ENCODE results near the gene GOLPH3L. TPM values are rescaled to one million over a fixed set of nuclear protein-coding genes. Genes with fewer than 3 reads are reported as not detected.
"Not testable (repeated sequence)": the region's sequence is repeated elsewhere in the genome, so short reads cannot be mapped to it uniquely, and the experiment has no call there.

The GOLPH3L gene
- total RNA-seq, 1 donor: 30.1 TPM

DNA sequence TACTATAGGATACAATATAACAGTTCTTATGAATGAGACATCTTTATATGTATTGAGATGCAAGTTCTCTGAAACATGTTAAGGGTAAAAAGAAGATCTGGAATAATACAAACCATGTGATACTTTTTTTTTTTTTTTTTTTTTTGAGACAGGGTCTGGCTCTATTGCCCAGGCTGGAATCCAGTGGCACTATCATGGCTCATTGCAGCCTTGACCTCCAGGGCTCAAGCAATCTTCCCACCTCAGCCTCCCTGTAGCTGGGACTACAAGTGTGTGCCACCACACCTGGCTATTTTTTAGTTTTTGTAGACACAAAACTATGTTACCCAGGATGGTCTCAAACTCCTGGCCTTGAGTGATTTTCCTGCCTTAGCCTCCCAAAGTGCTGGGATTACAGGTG, 95.4 kb downstream of the GOLPH3L start:
- no peak for TF ChIP-seq CTCF (IDR thresholded peaks at IDR 0.05; ENCODE audit: insufficient read depth, low read length)
- no peak for DNase-seq (ENCODE audit: low read depth)
- no peak overlapping the region for H3K4me3 ChIP-seq (ENCODE audit: low read depth, low read length)

DNA sequence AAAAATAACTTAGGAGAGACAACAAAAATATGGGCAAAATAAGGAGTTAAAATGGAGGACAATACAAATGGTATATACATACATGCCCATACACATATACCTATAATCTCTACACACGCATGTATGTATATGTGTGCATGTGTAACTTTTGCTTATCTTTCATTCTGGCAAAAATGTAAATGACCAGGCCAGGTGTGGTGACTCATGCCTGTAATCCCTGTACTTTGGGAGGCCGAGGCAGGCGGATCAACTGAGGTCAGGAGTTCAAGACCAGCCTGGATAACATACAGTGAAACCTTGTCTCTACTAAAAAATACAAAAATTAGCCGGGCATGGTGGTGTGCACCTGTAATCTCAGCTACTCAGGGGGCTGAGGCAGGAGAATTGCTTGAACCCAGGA, 98.6 kb downstream of the GOLPH3L start:
- H3K4me3 ChIP-seq (ENCODE audit: low read depth, low read length); DNase-seq (ENCODE audit: low read depth): not testable (repeated sequence)

GRCh38 chr1:150596976-150597375, 100.0 kb downstream of the GOLPH3L start:
- no peak overlapping the region for H3K4me3 ChIP-seq (ENCODE audit: low read depth, low read length)
- DNase-seq (ENCODE audit: low read depth): no peak
- TF ChIP-seq CTCF (IDR thresholded peaks at IDR 0.05; ENCODE audit: insufficient read depth, low read length): no peak

Small RNA genes within 50 kb of the gene (small RNA-seq; reads per million reads assigned to genes)
- gene RF00015: not detected
- gene RF00561: not detected
- not detected for gene RNU6-1042P

Other genes with a start within 250 kb of the GOLPH3L start
- 9.8 and 15.9 TPM in 2 replicates for gene TARS2, start 209.7 kb downstream of the GOLPH3L start, total RNA-seq (ENCODE audit: low replicate concordance)
- 8.0 and 45.2 TPM in 2 replicates for gene ECM1, start 189.0 kb downstream of the GOLPH3L start, total RNA-seq (ENCODE audit: low replicate concordance)
- gene FALEC, start 181.4 kb downstream of the GOLPH3L start, total RNA-seq (ENCODE audit: low replicate concordance): not detected in 2 replicates
- 11.9 and 13.0 TPM in 2 replicates for gene ADAMTSL4, start 147.7 kb downstream of the GOLPH3L start, total RNA-seq (ENCODE audit: low replicate concordance)
- gene MCL1, start 117.5 kb downstream of the GOLPH3L start, total RNA-seq (ENCODE audit: low replicate concordance): 130 and 212 TPM in 2 replicates
- 82.1 and 156 TPM in 2 replicates for gene ENSA, start 67.5 kb downstream of the GOLPH3L start, total RNA-seq (ENCODE audit: low replicate concordance)
- not detected in 2 replicates for gene HORMAD1, start 23.7 kb upstream of the GOLPH3L start, total RNA-seq (ENCODE audit: low replicate concordance)
- 2.3 and 31.6 TPM in 2 replicates for gene CTSS, start 68.6 kb upstream of the GOLPH3L start, total RNA-seq (ENCODE audit: low replicate concordance)
- 547 and 1,513 TPM in 2 replicates for gene CTSK, start 111.1 kb upstream of the GOLPH3L start, total RNA-seq (ENCODE audit: low replicate concordance)
- 50.7 and 161 TPM in 2 replicates for gene ARNT, start 179.4 kb upstream of the GOLPH3L start, total RNA-seq (ENCODE audit: low replicate concordance)
- gene CTXND2, start 190.0 kb upstream of the GOLPH3L start, total RNA-seq (ENCODE audit: low replicate concordance): not detected in 2 replicates
- gene SETDB1, start 229.2 kb upstream of the GOLPH3L start, total RNA-seq (ENCODE audit: low replicate concordance): 30.7 and 43.0 TPM in 2 replicates